GM12865 (cell line): Measurements from ENCODE around the gene SDK2.

Source experiments
- DNase-seq: peaks from one replicate; pipeline ENCODE4 v3.0.0; 2010; ENCODE audit warnings: low read depth
- H3K4me3 ChIP-seq: 2 replicates; pipeline ENCODE4 v1.5.1; 2011; ENCODE audit warnings: mild to moderate bottlenecking, low read depth, low read length, control low read depth
- CTCF ChIP-seq: IDR thresholded peaks from 2 replicates; pipeline ENCODE4 v1.5.1; 2011; ENCODE audit warnings: low read length, control low read depth, low read depth, inconsistent platforms; ENCODE audit not compliant: insufficient read depth; ENCODE audit errors: missing control alignments

The SDK2 gene

GRCh38 chr17:73415782-73416181 lies 228.5 kb downstream of the SDK2 start:
- TF ChIP-seq CTCF: no peak
- no peak overlapping the region for H3K4me3 ChIP-seq
- DNase-seq: no peak

GRCh38 chr17:73414171-73414955 lies 229.9 kb downstream of the SDK2 start:
- DNase-seq: no peak
- no peak for TF ChIP-seq CTCF
- no peak overlapping the region for H3K4me3 ChIP-seq

GRCh38 chr17:73412914-73413313 lies 231.3 kb downstream of the SDK2 start:
- no peak overlapping the region for H3K4me3 ChIP-seq
- no peak for TF ChIP-seq CTCF
- DNase-seq: no peak

GRCh38 chr17:73411313-73411747 lies 232.9 kb downstream of the SDK2 start:
- no peak for DNase-seq
- no peak for TF ChIP-seq CTCF
- no peak overlapping the region for H3K4me3 ChIP-seq

- H3K4me3 ChIP-seq: no peak overlapping the region
- no peak for DNase-seq
- no peak for TF ChIP-seq CTCF
These were observed 233.5 kb downstream of the SDK2 start for GRCh38 chr17:73410586-73411312.

- H3K4me3 ChIP-seq: no peak overlapping the region
- no peak for DNase-seq
- no peak for TF ChIP-seq CTCF
These were observed 240.0 kb downstream of the SDK2 start for GRCh38 chr17:73404246-73404645.
